GM12878 (cell line): Measurements from ENCODE around the gene GGN. TPM values are rescaled to one million over a fixed set of nuclear protein-coding genes. Genes with fewer than 3 reads are reported as not detected.

ENCODE experiments used
- ASH2L ChIP-seq: fragments of 300-600, 200-600 bp; sonication (generic); IDR thresholded peaks from 2 replicates; pipeline ENCODE4 v1.6.1; 2017; ENCODE audit warnings: low read depth, mild to moderate bottlenecking, borderline replicate concordance
- ATF3 ChIP-seq: IDR thresholded peaks from 2 replicates; pipeline ENCODE4 v1.6.1; 2011; ENCODE audit warnings: low read depth, mild to moderate bottlenecking, low read length, moderate library complexity, borderline replicate concordance; ENCODE audit errors: extremely low read depth
- CBX3 ChIP-seq: fragments of 200-600 bp; sonication (generic); IDR thresholded peaks from 2 replicates; pipeline ENCODE4 v1.6.1; 2016; ENCODE audit warnings: low read depth, borderline replicate concordance
- CBX5 ChIP-seq: sonication (generic); IDR thresholded peaks from 2 replicates; pipeline ENCODE4 v1.6.1; 2016; ENCODE audit warnings: low read depth, moderate library complexity, mild to moderate bottlenecking, inconsistent platforms
- CHD1 ChIP-seq: IDR thresholded peaks from 2 replicates; pipeline ENCODE4 v1.6.1; 2012; ENCODE audit warnings: low read depth, low read length, improper control_type of control experiment
- CREB1 ChIP-seq: IDR thresholded peaks from 2 replicates; pipeline ENCODE4 v1.6.1; 2012; ENCODE audit warnings: low read depth, mild to moderate bottlenecking, inconsistent platforms
- GABPA ChIP-seq: IDR thresholded peaks from 2 replicates; pipeline ENCODE4 v1.6.1; 2014; ENCODE audit warnings: antibody characterized with exemption, low read depth, mild to moderate bottlenecking, inconsistent platforms
- GATAD2B ChIP-seq: fragments of 450-650 bp; conservative IDR thresholded peaks from 2 replicates; pipeline ENCODE4 v1.6.1; 2017; ENCODE audit warnings: low read depth, mild to moderate bottlenecking, moderate library complexity
- IKZF1 ChIP-seq: fragments of 450-650 bp; conservative IDR thresholded peaks from 2 replicates; pipeline ENCODE4 v1.6.1; 2017; ENCODE audit warnings: antibody characterized with exemption, mild to moderate bottlenecking
- JUND ChIP-seq: IDR thresholded peaks from 2 replicates; pipeline ENCODE4 v1.6.1; 2012; ENCODE audit warnings: low read depth, mild to moderate bottlenecking, low read length, improper control_type of control experiment, moderate library complexity
- SP1 ChIP-seq: IDR thresholded peaks from one replicate; pipeline ENCODE4 v1.6.1; 2011; ENCODE audit warnings: low read depth, low read length
- SUZ12 ChIP-seq: fragments of 200-600 bp; sonication (generic); IDR thresholded peaks from one replicate; pipeline ENCODE4 v1.6.1; 2018; ENCODE audit warnings: antibody characterized with exemption, mild to moderate bottlenecking; ENCODE audit not compliant: unreplicated experiment
- TCF7 ChIP-seq: IDR thresholded peaks from 2 replicates; pipeline ENCODE4 v1.6.1; 2014; ENCODE audit warnings: antibody characterized with exemption, borderline replicate concordance
- YY1 ChIP-seq: IDR thresholded peaks from 2 replicates; pipeline ENCODE4 v1.6.1; 2011; ENCODE audit warnings: low read depth, mild to moderate bottlenecking, low read length
- ZBTB4 ChIP-seq: fragments of 450-650 bp; formaldehyde crosslinking; IDR thresholded peaks from 2 replicates; pipeline ENCODE4 v1.4.0; 2022; ENCODE audit warnings: mild to moderate bottlenecking, moderate library complexity
- ZNF622 ChIP-seq: fragments of 450-650 bp; IDR thresholded peaks from 2 replicates; pipeline ENCODE4 v1.6.1; 2017; ENCODE audit warnings: mild to moderate bottlenecking, inconsistent platforms
- polyA plus RNA-seq, 11 experiments: library from polyadenylated mRNA; depleted of rRNA in 4 of 11; unstranded in 6 of 11; stranded (reverse) in 5 of 11; fragments of >200 nt; fragmentation: Nextera tagmentation in 4 of 11; fragmentation: Illumina TruSeq in 1 of 11; extraction: Ambion mirVana in 4 of 11; extraction: Trizol in 1 of 11; gene quantifications; 1 replicate in 1 of 11; 2 replicates in 10 of 11; pipeline versions ENCODE4 v1.2.1 to v1.2.3, GENCODE V29; 2011 to 2016; ENCODE audit warnings: inconsistent platforms in 2 of 11, missing spikeins in 2 of 11, low read depth in 1 of 11
- total RNA-seq, 4 experiments: library from RNA; depleted of rRNA in 3 of 4; stranded (reverse); fragments of >200 nt in 3 of 4; fragmentation: Illumina TruSeq in 1 of 4; extraction: Trizol in 1 of 4; gene quantifications; 2 replicates each; pipeline versions ENCODE4 v1.2.1 to v1.2.3, GENCODE V29; 2013 to 2021
- TF ChIP-seq, protein P1 (sequence below): fragments of 450-650 bp; IDR thresholded peaks from 2 replicates; pipeline ENCODE4 v1.6.1; 2016; ENCODE audit warnings: mild to moderate bottlenecking, moderate library complexity, borderline replicate concordance
- TF ChIP-seq, protein P2 (sequence below): fragments of 450-650 bp; conservative IDR thresholded peaks from 2 replicates; pipeline ENCODE4 v1.6.1; 2017; ENCODE audit warnings: mild to moderate bottlenecking, moderate library complexity
- TF ChIP-seq, protein P3 (sequence below): fragments of 450-650 bp; IDR thresholded peaks from 2 replicates; pipeline ENCODE4 v1.6.1; 2017; ENCODE audit warnings: borderline replicate concordance

GGN gene
- total and polyA plus RNA-seq, 10 of the 15 experiments (the other 5 are each of a cell fraction or from before 2014, with no cell fraction given) = not detected

- TF ChIP-seq IKZF1 (peak; percentile 73), CBX3 (no peak), JUND (no peak), ZNF622 (no peak), ASH2L (no peak), GATAD2B (peak; percentile 94), YY1 (peak; percentile 96), CREB1 (peak; percentile 94), CHD1 (no peak), SUZ12 (no peak), ZBTB4 (CRISPR knock-in tag) (no peak), GABPA (peak; percentile 84), ATF3 (no peak), TCF7 (no peak), SP1 (peak; percentile 51), CBX5 (no peak)
- TF ChIP-seq, protein P1, sequence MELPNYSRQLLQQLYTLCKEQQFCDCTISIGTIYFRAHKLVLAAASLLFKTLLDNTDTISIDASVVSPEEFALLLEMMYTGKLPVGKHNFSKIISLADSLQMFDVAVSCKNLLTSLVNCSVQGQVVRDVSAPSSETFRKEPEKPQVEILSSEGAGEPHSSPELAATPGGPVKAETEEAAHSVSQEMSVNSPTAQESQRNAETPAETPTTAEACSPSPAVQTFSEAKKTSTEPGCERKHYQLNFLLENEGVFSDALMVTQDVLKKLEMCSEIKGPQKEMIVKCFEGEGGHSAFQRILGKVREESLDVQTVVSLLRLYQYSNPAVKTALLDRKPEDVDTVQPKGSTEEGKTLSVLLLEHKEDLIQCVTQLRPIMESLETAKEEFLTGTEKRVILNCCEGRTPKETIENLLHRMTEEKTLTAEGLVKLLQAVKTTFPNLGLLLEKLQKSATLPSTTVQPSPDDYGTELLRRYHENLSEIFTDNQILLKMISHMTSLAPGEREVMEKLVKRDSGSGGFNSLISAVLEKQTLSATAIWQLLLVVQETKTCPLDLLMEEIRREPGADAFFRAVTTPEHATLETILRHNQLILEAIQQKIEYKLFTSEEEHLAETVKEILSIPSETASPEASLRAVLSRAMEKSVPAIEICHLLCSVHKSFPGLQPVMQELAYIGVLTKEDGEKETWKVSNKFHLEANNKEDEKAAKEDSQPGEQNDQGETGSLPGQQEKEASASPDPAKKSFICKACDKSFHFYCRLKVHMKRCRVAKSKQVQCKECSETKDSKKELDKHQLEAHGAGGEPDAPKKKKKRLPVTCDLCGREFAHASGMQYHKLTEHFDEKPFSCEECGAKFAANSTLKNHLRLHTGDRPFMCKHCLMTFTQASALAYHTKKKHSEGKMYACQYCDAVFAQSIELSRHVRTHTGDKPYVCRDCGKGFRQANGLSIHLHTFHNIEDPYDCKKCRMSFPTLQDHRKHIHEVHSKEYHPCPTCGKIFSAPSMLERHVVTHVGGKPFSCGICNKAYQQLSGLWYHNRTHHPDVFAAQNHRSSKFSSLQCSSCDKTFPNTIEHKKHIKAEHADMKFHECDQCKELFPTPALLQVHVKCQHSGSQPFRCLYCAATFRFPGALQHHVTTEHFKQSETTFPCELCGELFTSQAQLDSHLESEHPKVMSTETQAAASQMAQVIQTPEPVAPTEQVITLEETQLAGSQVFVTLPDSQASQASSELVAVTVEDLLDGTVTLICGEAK = peak; percentile 87; the same call in 1 of the 2 replicates
- TF ChIP-seq, protein P2, sequence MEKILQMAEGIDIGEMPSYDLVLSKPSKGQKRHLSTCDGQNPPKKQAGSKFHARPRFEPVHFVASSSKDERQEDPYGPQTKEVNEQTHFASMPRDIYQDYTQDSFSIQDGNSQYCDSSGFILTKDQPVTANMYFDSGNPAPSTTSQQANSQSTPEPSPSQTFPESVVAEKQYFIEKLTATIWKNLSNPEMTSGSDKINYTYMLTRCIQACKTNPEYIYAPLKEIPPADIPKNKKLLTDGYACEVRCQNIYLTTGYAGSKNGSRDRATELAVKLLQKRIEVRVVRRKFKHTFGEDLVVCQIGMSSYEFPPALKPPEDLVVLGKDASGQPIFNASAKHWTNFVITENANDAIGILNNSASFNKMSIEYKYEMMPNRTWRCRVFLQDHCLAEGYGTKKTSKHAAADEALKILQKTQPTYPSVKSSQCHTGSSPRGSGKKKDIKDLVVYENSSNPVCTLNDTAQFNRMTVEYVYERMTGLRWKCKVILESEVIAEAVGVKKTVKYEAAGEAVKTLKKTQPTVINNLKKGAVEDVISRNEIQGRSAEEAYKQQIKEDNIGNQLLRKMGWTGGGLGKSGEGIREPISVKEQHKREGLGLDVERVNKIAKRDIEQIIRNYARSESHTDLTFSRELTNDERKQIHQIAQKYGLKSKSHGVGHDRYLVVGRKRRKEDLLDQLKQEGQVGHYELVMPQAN = peak; percentile 95
- TF ChIP-seq, protein P3, sequence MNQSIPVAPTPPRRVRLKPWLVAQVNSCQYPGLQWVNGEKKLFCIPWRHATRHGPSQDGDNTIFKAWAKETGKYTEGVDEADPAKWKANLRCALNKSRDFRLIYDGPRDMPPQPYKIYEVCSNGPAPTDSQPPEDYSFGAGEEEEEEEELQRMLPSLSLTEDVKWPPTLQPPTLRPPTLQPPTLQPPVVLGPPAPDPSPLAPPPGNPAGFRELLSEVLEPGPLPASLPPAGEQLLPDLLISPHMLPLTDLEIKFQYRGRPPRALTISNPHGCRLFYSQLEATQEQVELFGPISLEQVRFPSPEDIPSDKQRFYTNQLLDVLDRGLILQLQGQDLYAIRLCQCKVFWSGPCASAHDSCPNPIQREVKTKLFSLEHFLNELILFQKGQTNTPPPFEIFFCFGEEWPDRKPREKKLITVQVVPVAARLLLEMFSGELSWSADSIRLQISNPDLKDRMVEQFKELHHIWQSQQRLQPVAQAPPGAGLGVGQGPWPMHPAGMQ = no peak
Observed at GRCh38 chr19:38374332-38375097, 13.3 kb downstream of the GGN start, which contains the start of gene PSMD8 (continued).
